ENCODE measurements around the gene PDE2A. TPM values are rescaled to one million over a fixed set of nuclear protein-coding genes. Genes with fewer than 3 reads are reported as not detected.

Gene PDE2A
- polyA plus RNA-seq, 3 donors = 0.18 to 1.7 (median 0.53) TPM

- Histone ChIP-seq H2AFZ (ENCODE audit: insufficient read depth, low read depth, low read length, poor library complexity, severe bottlenecking) (no peak overlapping the region), H3K27ac (ENCODE audit: low read depth in 1 of 2, low read length in 2 of 2) (no peak overlapping the region), H3K4me2 (replicated peaks; ENCODE audit: extremely low read depth, low read length, poor library complexity, severe bottlenecking) (no peak overlapping the region), H3K27me3 (ENCODE audit: control insufficient read depth in 2 of 2, insufficient read depth in 2 of 2, low read length in 2 of 2) (peaks cover 0 to 23% of the 10 kb centered on the region in 2 donors), H3K79me2 (ENCODE audit: insufficient read depth, low read length) (no peaks in the 10 kb centered on the region), H3K4me1 (ENCODE audit: control insufficient read depth in 1 of 2, insufficient read depth in 2 of 2, low read length in 2 of 2) (peaks cover 11 to 12% of the 10 kb centered on the region in 2 donors), H3K9me3 (replicated peaks in 1 of 2; ENCODE audit: control insufficient read depth in 1 of 2, insufficient read depth in 1 of 2, low read length in 2 of 2) (no peaks in the 10 kb centered on the region), H4K20me1 (ENCODE audit: insufficient read depth, low read length) (no peaks in the 10 kb centered on the region), H3K4me3 (replicated peaks in 1 of 3; ENCODE audit: low read depth in 2 of 3, low read length in 3 of 3) (no peak overlapping the region), H3K36me3 (replicated peaks in 1 of 2; ENCODE audit: control insufficient read depth in 1 of 2, insufficient read depth in 2 of 2, low read length in 2 of 2) (no peaks in the 10 kb centered on the region), H3K9ac (ENCODE audit: insufficient read depth, low read length, poor library complexity, severe bottlenecking) (no peak overlapping the region)
- Mint-ChIP-seq H3K4me3 (no peak overlapping the region), H3K27ac (peak overlapping the region in 1 of 7 donors; percentile 57), H3K9me3 (peaks cover 0 to 2% (median 0%) of the 10 kb centered on the region in 7 donors), H3K36me3 (peaks cover 0 to 2% of the 10 kb centered on the region in 2 donors), H3K27me3 (ENCODE audit: low read depth in 3 of 3) (peaks cover 38 to 60% (median 43%) of the 10 kb centered on the region in 3 donors), H3K4me1 (peaks cover 25% of the 10 kb centered on the region)
- DNase-seq = no peak
- WGBS (ENCODE audit: insufficient coverage) = 88% methylated on average over 7 of the region's 11 CpGs
- TF ChIP-seq CTCF (IDR thresholded peaks at IDR 0.05) = no peak
- intact Hi-C loops (cut with micrococcal nuclease) = no loop called here
These were observed 47.7 kb downstream of the PDE2A start for GRCh38 chr11:72626414-72626936.

GRCh38 chr11:72625691-72626413, 48.4 kb downstream of the PDE2A start:
- Histone ChIP-seq H4K20me1 (ENCODE audit: insufficient read depth, low read length) (no peaks in the 10 kb centered on the region), H3K79me2 (ENCODE audit: insufficient read depth, low read length) (no peaks in the 10 kb centered on the region), H3K27me3 (ENCODE audit: control insufficient read depth in 2 of 2, insufficient read depth in 2 of 2, low read length in 2 of 2) (peaks cover 0 to 29% of the 10 kb centered on the region in 2 donors), H2AFZ (ENCODE audit: insufficient read depth, low read depth, low read length, poor library complexity, severe bottlenecking) (no peak overlapping the region), H3K4me2 (replicated peaks; ENCODE audit: extremely low read depth, low read length, poor library complexity, severe bottlenecking) (no peak overlapping the region), H3K4me3 (replicated peaks in 1 of 3; ENCODE audit: low read depth in 2 of 3, low read length in 3 of 3) (no peak overlapping the region), H3K36me3 (replicated peaks in 1 of 2; ENCODE audit: control insufficient read depth in 1 of 2, insufficient read depth in 2 of 2, low read length in 2 of 2) (no peaks in the 10 kb centered on the region), H3K27ac (ENCODE audit: low read depth in 1 of 2, low read length in 2 of 2) (no peak overlapping the region), H3K4me1 (ENCODE audit: control insufficient read depth in 1 of 2, insufficient read depth in 2 of 2, low read length in 2 of 2) (peaks cover 11 to 12% of the 10 kb centered on the region in 2 donors), H3K9me3 (replicated peaks in 1 of 2; ENCODE audit: control insufficient read depth in 1 of 2, insufficient read depth in 1 of 2, low read length in 2 of 2) (no peaks in the 10 kb centered on the region), H3K9ac (ENCODE audit: insufficient read depth, low read length, poor library complexity, severe bottlenecking) (no peak overlapping the region)
- intact Hi-C loops (cut with micrococcal nuclease) = no loop called here
- Mint-ChIP-seq H3K27ac (peak overlapping the region in 4 of 7 donors; percentile 16 to 40 (median 30)), H3K4me3 (peak overlapping the region in 1 of 2 donors; percentile 51), H3K27me3 (ENCODE audit: low read depth in 3 of 3) (peaks cover 39 to 63% (median 45%) of the 10 kb centered on the region in 3 donors), H3K4me1 (peaks cover 25% of the 10 kb centered on the region), H3K9me3 (peaks cover 0 to 2% (median 0%) of the 10 kb centered on the region in 7 donors), H3K36me3 (peaks cover 0 to 2% of the 10 kb centered on the region in 2 donors)
- no peak for DNase-seq
- TF ChIP-seq CTCF (IDR thresholded peaks at IDR 0.05) = no peak
- whole genome bisulfite sequencing (ENCODE audit: insufficient coverage) = 62% methylated on average over 16 of the region's 20 CpGs
